AG10803 (cell line): ENCODE results near the gene ANP32D.
"Not testable (repeated sequence)": the region's sequence is repeated elsewhere in the genome, so short reads cannot be mapped to it uniquely, and the experiment has no call there.

Experiments
- DNase-seq: peaks from one replicate; pipeline ENCODE4 v3.0.0; 2010; ENCODE audit warnings: low read depth
- H3K4me3 ChIP-seq: 2 replicates; pipeline ENCODE4 v1.5.1; 2011; ENCODE audit warnings: mild to moderate bottlenecking, low read length, control low read depth
- CTCF ChIP-seq: conservative IDR thresholded peaks from 2 replicates; pipeline ENCODE4 v1.5.1; 2011; ENCODE audit warnings: mild to moderate bottlenecking, low read length, control low read depth, inconsistent platforms

Gene ANP32D

DNA sequence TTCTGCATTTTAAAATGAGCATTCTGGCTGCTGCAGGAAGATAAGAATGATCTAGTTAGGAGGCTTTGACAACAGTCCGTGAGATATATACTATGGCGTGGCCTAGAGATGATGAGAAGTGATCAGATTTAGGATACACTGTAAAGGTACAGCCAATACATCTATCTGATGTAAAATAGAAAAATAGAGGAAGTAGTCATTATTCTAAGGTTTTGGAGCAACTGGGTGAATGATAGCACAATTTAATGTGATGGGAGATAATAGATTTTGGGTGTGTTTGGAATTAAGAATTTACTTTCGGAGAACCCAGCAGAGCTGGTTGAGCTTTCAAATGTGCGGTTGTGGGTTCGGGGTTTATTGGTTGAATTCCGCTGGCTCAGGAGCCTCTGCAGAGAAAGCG, at the start of gene ANP32D:
Gene ANP32D (plus strand): TSS at position 301 of the 400 bp plus-strand sequence. CDS start 106 bp downstream, outside the sequence.
- no peak for TF ChIP-seq CTCF
- no peak for DNase-seq
- no peak within 1 kb of the TSS for H3K4me3 ChIP-seq

- no peak for DNase-seq
- no peak for TF ChIP-seq CTCF
- no peak overlapping the region for H3K4me3 ChIP-seq
Observed at GRCh38 chr12:48423171-48423570, 49.2 kb upstream of the ANP32D start.

DNA sequence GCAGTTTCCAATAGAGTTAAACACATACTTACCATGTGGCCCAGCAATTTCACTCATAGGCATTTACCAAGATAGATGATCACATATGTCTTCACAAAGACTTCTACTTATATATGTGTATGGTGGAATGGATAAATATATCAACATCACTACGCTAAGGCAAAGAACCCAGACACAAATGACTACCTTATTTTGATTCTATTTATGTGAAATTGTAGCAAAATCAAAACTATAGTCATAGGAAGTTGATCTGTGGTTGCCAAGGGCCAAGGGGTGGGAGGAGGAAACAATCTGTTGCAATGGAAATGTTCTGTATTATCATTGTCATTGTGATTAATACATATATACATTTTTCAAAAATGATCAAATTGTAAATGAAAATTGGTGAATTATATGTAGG, 47.7 kb upstream of the ANP32D start:
- DNase-seq = no peak
- TF ChIP-seq CTCF = no peak
- no peak overlapping the region for H3K4me3 ChIP-seq

DNA sequence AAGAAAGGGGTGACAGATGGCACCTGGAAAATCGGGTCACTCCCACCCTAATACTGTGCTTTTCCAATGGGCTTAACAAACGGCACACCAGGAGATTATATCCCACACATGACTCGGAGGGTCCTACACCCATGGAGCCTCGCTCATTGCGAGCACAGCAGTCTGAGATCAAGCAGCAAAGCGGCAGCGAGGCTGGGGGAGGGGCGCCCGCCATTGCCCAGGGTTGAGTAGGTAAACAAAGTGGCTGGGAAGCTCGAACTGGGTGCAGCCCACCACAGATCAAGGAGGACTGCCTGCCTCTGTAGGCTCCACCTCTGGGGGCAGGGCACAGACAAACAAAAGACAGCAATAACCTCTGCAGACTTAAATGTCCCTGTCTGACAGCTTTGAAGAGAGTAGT, 38.3 kb upstream of the ANP32D start:
- DNase-seq, H3K4me3 ChIP-seq: not testable (repeated sequence)

DNA sequence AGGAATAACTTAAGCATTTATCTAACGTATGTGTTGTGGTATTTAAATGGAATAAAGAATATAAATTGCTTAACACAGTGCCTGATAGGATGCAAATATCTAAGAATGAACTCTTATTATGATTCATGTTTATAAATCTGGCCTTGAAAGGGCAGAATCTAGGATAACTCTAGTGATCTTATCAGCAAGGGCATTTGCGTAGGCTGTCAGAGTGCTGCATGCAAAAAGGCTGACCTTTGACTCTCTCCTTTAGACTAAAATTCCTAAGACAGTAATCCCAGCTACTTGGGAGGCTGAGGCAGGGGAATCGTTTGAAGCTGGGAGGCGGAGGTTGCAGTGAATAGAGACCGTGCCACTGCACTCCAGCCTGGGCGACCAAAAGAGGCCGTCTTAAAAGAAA, 31.3 kb upstream of the ANP32D start:
- H3K4me3 ChIP-seq = no peak overlapping the region
- no peak for TF ChIP-seq CTCF
- DNase-seq = no peak

GRCh38 chr12:48442179-48442847, 30.0 kb upstream of the ANP32D start:
- no peak for TF ChIP-seq CTCF
- no peak overlapping the region for H3K4me3 ChIP-seq
- no peak for DNase-seq

- no peak for DNase-seq
- no peak overlapping the region for H3K4me3 ChIP-seq
- no peak for TF ChIP-seq CTCF
Observed at GRCh38 chr12:48445538-48445937, 26.8 kb upstream of the ANP32D start.
